ENCODE data around the gene SCD5.

GRCh38 chr4:82680834-82681233 lies 117.8 kb downstream of the SCD5 start:
- TF ChIP-seq TAF1 (IDR thresholded peaks at IDR 0.05; ENCODE audit: borderline replicate concordance, insufficient read depth, low read length) (no peak), POLR2AphosphoS5 (IDR thresholded peaks at IDR 0.05; ENCODE audit: low read depth, low read length) (no peak), REST (IDR thresholded peaks at IDR 0.05; ENCODE audit: insufficient read depth in 1 of 2, low read depth in 2 of 2, low read length in 2 of 2) (no peak), SIN3A (IDR thresholded peaks at IDR 0.05; ENCODE audit: borderline replicate concordance, insufficient read depth, low read length) (no peak), FOXP2 (optimal IDR thresholded peaks at IDR 0.05; ENCODE audit: borderline replicate concordance, extremely low read depth, extremely low read length, insufficient read depth) (no peak)

Measured in PFSK-1 (cell line).